Activated naive CD4-positive, alpha-beta T cell treated with Interleukin-2 at 50 U/mL for 16 hours (primary cell): ENCODE data around the gene ZNF500.
"Not testable (repeated sequence)": the region's sequence is repeated elsewhere in the genome, so short reads cannot be mapped to it uniquely, and the experiment has no call there.

Source experiments
- DNase-seq: peaks from one replicate; pipeline ENCODE4 v3.0.0-alpha.2; 2020

ZNF500 gene

GRCh38 chr16:4795828-4796572, 29.0 kb upstream of the ZNF500 start:
- DNase-seq: no peak

- DNase-seq: no peak
Measured at GRCh38 chr16:4795181-4795827, 28.3 kb upstream of the ZNF500 start, which contains the start of gene SMIM22. TSS of gene SMIM22 (plus strand) at chr16:4795369. CDS start at chr16:4795735, 366 bp downstream.

GRCh38 chr16:4792951-4793513, 26.1 kb upstream of the ZNF500 start:
- no peak for DNase-seq

GRCh38 chr16:4790871-4791270, 23.9 kb upstream of the ZNF500 start:
- no peak for DNase-seq

- DNase-seq: no peak
Measured at GRCh38 chr16:4790261-4790660, 23.3 kb upstream of the ZNF500 start.

- no peak for DNase-seq
Measured at GRCh38 chr16:4788910-4789309, 21.9 kb upstream of the ZNF500 start.

- DNase-seq: no peak
Measured at GRCh38 chr16:4788489-4788889, 21.5 kb upstream of the ZNF500 start.

GRCh38 chr16:4787627-4788482, 20.9 kb upstream of the ZNF500 start, which contains the start of gene SEPTIN12:
TSS of gene SEPTIN12 (minus strand) at chr16:4788345. CDS start at chr16:4787645, 700 bp downstream.
- no peak for DNase-seq

GRCh38 chr16:4787068-4787467, 20.1 kb upstream of the ZNF500 start:
- no peak for DNase-seq

GRCh38 chr16:4785758-4786433, 18.9 kb upstream of the ZNF500 start:
- no peak for DNase-seq

- not testable (repeated sequence) for DNase-seq
Measured at GRCh38 chr16:4784444-4784987, 17.6 kb upstream of the ZNF500 start.

- DNase-seq: no peak
Measured at GRCh38 chr16:4783951-4784336, 17.0 kb upstream of the ZNF500 start.

- DNase-seq: no peak
Measured at GRCh38 chr16:4783251-4783950, 16.4 kb upstream of the ZNF500 start.

GRCh38 chr16:4780235-4780634, 13.3 kb upstream of the ZNF500 start:
- no peak for DNase-seq

GRCh38 chr16:4778050-4778392, 11.1 kb upstream of the ZNF500 start:
- no peak for DNase-seq

GRCh38 chr16:4777339-4778049, 10.5 kb upstream of the ZNF500 start:
- no peak for DNase-seq

GRCh38 chr16:4776141-4776705, 9.3 kb upstream of the ZNF500 start:
- no peak for DNase-seq

- DNase-seq: no peak
Measured at GRCh38 chr16:4775005-4775404, 8.0 kb upstream of the ZNF500 start.

GRCh38 chr16:4772351-4772750, 5.4 kb upstream of the ZNF500 start:
- no peak for DNase-seq

- no peak for DNase-seq
Measured at GRCh38 chr16:4771646-4772045, 4.7 kb upstream of the ZNF500 start.

- DNase-seq: no peak
Measured at GRCh38 chr16:4769306-4769638, 2.3 kb upstream of the ZNF500 start.
